GM10847 (cell line): Measurements from ENCODE around the gene TUNAR.

ENCODE experiments used
- POLR2A ChIP-seq: IDR thresholded peaks from 2 replicates; pipeline ENCODE4 v1.6.1; 2011; ENCODE audit not compliant: insufficient read length; ENCODE audit errors: extremely low read depth

The TUNAR gene

GRCh38 chr14:95928751-95929150 lies 52.1 kb downstream of the TUNAR start:
- no peak for TF ChIP-seq POLR2A

GRCh38 chr14:95931384-95931783 lies 54.8 kb downstream of the TUNAR start:
- no peak for TF ChIP-seq POLR2A

GRCh38 chr14:95935228-95935822 lies 58.7 kb downstream of the TUNAR start:
- TF ChIP-seq POLR2A: no peak

- no peak for TF ChIP-seq POLR2A
Observed at GRCh38 chr14:95936041-95936440, 59.4 kb downstream of the TUNAR start.

- no peak for TF ChIP-seq POLR2A
Observed at GRCh38 chr14:95939335-95939734, 62.7 kb downstream of the TUNAR start.

GRCh38 chr14:95941897-95942296 lies 65.3 kb downstream of the TUNAR start:
- TF ChIP-seq POLR2A: no peak

GRCh38 chr14:95943699-95944098 lies 67.1 kb downstream of the TUNAR start:
- no peak for TF ChIP-seq POLR2A

GRCh38 chr14:95944462-95944861 lies 67.8 kb downstream of the TUNAR start:
- no peak for TF ChIP-seq POLR2A

GRCh38 chr14:95946867-95947266 lies 70.2 kb downstream of the TUNAR start:
- no peak for TF ChIP-seq POLR2A

- TF ChIP-seq POLR2A: no peak
Observed at GRCh38 chr14:95948558-95948981, 71.9 kb downstream of the TUNAR start.

- TF ChIP-seq POLR2A: no peak
Observed at GRCh38 chr14:95951359-95951758, 74.7 kb downstream of the TUNAR start.

GRCh38 chr14:95953111-95953724 lies 76.6 kb downstream of the TUNAR start:
- TF ChIP-seq POLR2A: no peak

GRCh38 chr14:95956601-95957460 lies 80.2 kb downstream of the TUNAR start:
- no peak for TF ChIP-seq POLR2A

GRCh38 chr14:95958105-95958504 lies 81.5 kb downstream of the TUNAR start:
- TF ChIP-seq POLR2A: no peak

- TF ChIP-seq POLR2A: no peak
Observed at GRCh38 chr14:95959317-95959716, 82.7 kb downstream of the TUNAR start.

- TF ChIP-seq POLR2A: no peak
Observed at GRCh38 chr14:95961481-95961880, 84.8 kb downstream of the TUNAR start.
